ENCODE data around the gene POLR1B. TPM values are rescaled to one million over a fixed set of nuclear protein-coding genes. Genes with fewer than 3 reads are reported as not detected.
"Not testable (repeated sequence)": the region's sequence is repeated elsewhere in the genome, so short reads cannot be mapped to it uniquely, and the experiment has no call there.

POLR1B gene
- total RNA-seq, 6 experiments from 2014 or later: 15.1 to 27.5 (median 17.6) TPM

- Mint-ChIP-seq H3K4me1 (ENCODE audit: low read depth) (peaks cover 19% of the 10 kb centered on the region), H3K4me3 (no peak overlapping the region), H3K27ac (no peak overlapping the region), H3K9me3 (peaks cover 5% of the 10 kb centered on the region; the same call in 1 of the 2 replicates), H3K27me3 (ENCODE audit: insufficient read depth) (no peaks in the 10 kb centered on the region; the same call in none of the 2 replicates), H3K36me3 (ENCODE audit: low read depth) (0 out of 2 replicates have a peak, but pooled peaks cover 6% of the 10 kb centered on the region)
- no peak for DNase-seq
- TF ChIP-seq, protein P1, sequence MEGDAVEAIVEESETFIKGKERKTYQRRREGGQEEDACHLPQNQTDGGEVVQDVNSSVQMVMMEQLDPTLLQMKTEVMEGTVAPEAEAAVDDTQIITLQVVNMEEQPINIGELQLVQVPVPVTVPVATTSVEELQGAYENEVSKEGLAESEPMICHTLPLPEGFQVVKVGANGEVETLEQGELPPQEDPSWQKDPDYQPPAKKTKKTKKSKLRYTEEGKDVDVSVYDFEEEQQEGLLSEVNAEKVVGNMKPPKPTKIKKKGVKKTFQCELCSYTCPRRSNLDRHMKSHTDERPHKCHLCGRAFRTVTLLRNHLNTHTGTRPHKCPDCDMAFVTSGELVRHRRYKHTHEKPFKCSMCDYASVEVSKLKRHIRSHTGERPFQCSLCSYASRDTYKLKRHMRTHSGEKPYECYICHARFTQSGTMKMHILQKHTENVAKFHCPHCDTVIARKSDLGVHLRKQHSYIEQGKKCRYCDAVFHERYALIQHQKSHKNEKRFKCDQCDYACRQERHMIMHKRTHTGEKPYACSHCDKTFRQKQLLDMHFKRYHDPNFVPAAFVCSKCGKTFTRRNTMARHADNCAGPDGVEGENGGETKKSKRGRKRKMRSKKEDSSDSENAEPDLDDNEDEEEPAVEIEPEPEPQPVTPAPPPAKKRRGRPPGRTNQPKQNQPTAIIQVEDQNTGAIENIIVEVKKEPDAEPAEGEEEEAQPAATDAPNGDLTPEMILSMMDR (IDR thresholded peaks at IDR 0.05): no peak
Observed at GRCh38 chr2:112604952-112605351, 62.7 kb downstream of the POLR1B start.

- DNase-seq: no peak
Observed at GRCh38 chr2:112605926-112606325, 63.7 kb downstream of the POLR1B start.

GRCh38 chr2:112606547-112606946 is 64.3 kb downstream of the POLR1B start:
- DNase-seq: no peak
- Mint-ChIP-seq H3K9me3 (peaks cover 8% of the 10 kb centered on the region; the same call in 1 of the 2 replicates), H3K4me1 (ENCODE audit: low read depth) (peaks cover 3% of the 10 kb centered on the region), H3K36me3 (ENCODE audit: low read depth) (0 out of 2 replicates have a peak, but pooled peaks cover 11% of the 10 kb centered on the region), H3K4me3 (no peak overlapping the region), H3K27ac (no peak overlapping the region), H3K27me3 (ENCODE audit: insufficient read depth) (peaks cover 1% of the 10 kb centered on the region)
- TF ChIP-seq, protein P1 (IDR thresholded peaks at IDR 0.05): no peak

More at GRCh38 chr2:112605926-112606325, 63.7 kb downstream of the POLR1B start:
- Mint-ChIP-seq H3K27me3 (ENCODE audit: insufficient read depth) (peaks cover 1% of the 10 kb centered on the region), H3K4me1 (ENCODE audit: low read depth) (peaks cover 9% of the 10 kb centered on the region), H3K27ac (no peak overlapping the region), H3K4me3 (no peak overlapping the region), H3K9me3 (peaks cover 8% of the 10 kb centered on the region; the same call in 1 of the 2 replicates), H3K36me3 (ENCODE audit: low read depth) (0 out of 2 replicates have a peak, but pooled peaks cover 10% of the 10 kb centered on the region)
- TF ChIP-seq, protein P1 (IDR thresholded peaks at IDR 0.05): no peak

GRCh38 chr2:112607680-112608438 is 65.6 kb downstream of the POLR1B start:
- Mint-ChIP-seq H3K4me1 (ENCODE audit: low read depth) (no peaks in the 10 kb centered on the region), H3K27me3 (ENCODE audit: insufficient read depth) (peaks cover 8% of the 10 kb centered on the region), H3K4me3 (no peak overlapping the region), H3K9me3 (peaks cover 8% of the 10 kb centered on the region; the same call in 1 of the 2 replicates), H3K27ac (no peak overlapping the region), H3K36me3 (ENCODE audit: low read depth) (0 out of 2 replicates have a peak, but pooled peaks cover 16% of the 10 kb centered on the region)
- TF ChIP-seq, protein P1 (IDR thresholded peaks at IDR 0.05): no peak
- no peak for DNase-seq

DNA sequence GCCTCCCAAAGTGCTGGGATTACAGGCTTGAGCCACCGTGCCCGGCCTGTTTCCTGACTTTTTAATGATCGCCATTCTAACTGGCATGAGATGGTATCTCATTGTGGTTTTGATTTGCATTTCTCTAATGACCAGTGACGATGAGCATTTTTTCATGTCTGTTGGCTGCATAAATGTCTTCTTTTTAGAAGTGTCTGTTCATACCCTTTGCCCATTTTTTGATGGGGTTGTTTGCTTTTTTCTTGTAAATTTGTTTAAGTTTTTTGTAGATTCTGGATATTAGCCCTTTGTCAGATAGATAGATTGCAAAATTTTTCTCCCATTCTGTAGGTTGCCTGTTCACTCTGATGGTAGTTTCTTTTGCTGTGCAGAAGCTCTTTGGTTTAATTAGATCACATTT is 67.1 kb downstream of the POLR1B start:
- H3K4me3 Mint-ChIP-seq; H3K4me1 Mint-ChIP-seq (ENCODE audit: low read depth); H3K9me3 Mint-ChIP-seq; H3K27me3 Mint-ChIP-seq (ENCODE audit: insufficient read depth); H3K27ac Mint-ChIP-seq; DNase-seq: not testable (repeated sequence)
- H3K36me3 Mint-ChIP-seq (ENCODE audit: low read depth): 0 out of 2 replicates have a peak, but pooled peaks cover 16% of the 10 kb centered on the region

DNA sequence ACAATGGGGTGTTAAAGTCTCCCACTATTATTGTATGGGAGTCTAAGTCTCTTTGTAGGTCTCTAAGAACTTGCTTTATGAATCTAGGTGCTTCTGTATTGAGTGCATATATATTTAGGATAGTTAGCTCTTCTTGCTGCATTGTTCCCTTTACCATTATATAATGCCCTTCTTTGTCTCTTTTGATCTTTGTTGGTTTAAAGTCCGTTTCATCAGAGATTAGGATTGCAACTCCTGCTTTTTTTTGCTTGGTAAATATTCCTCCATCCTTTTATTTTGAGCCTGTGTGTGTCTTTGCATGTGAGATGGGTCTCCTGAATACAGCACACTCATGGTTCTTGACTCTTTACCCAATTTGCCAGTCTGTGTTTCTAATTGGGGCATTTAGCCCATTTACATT is 70.0 kb downstream of the POLR1B start:
- DNase-seq; H3K27me3 Mint-ChIP-seq (ENCODE audit: insufficient read depth); H3K9me3 Mint-ChIP-seq; H3K4me3 Mint-ChIP-seq; H3K4me1 Mint-ChIP-seq (ENCODE audit: low read depth); H3K27ac Mint-ChIP-seq: not testable (repeated sequence)
- H3K36me3 Mint-ChIP-seq (ENCODE audit: low read depth): 0 out of 2 replicates have a peak, but pooled peaks cover 16% of the 10 kb centered on the region
